Neutrophil (primary cell): ENCODE data around the gene GJD3.
A peak's percentile ranks its signal among the peaks of the same experiment; 100 is the strongest.

ENCODE experiments used
- H3K27ac ChIP-seq: fragments of 200-600 bp; sonication (generic); 2 replicates; pipeline ENCODE4 v1.5.1; 2016; ENCODE audit warnings: mild to moderate bottlenecking, moderate library complexity
- H3K27me3 ChIP-seq: fragments of 200-600 bp; sonication (generic); 2 replicates; pipeline ENCODE4 v1.6.0; 2016; ENCODE audit warnings: mild to moderate bottlenecking
- H3K36me3 ChIP-seq: fragments of 200-600 bp; sonication (generic); 2 replicates; pipeline ENCODE4 v1.5.1; 2017
- H3K4me1 ChIP-seq, 2 experiments: fragments of 200-600 bp in 1 of 2; sonication (generic) in 1 of 2; 1 replicate in 1 of 2; 2 replicates in 1 of 2; pipeline versions ENCODE4 v1.5.1 to v1.6.1; 2013 to 2016; ENCODE audit warnings: low read depth in 1 of 2, low read length in 1 of 2, mild to moderate bottlenecking in 1 of 2, moderate library complexity in 1 of 2; ENCODE audit not compliant: control insufficient read depth in 1 of 2, insufficient read depth in 1 of 2
- H3K4me3 ChIP-seq, 2 experiments: fragments of 200-600 bp in 1 of 2; sonication (generic) in 1 of 2; 1 replicate in 1 of 2; 2 replicates in 1 of 2; pipeline ENCODE4 v1.5.1; 2013 to 2016; ENCODE audit warnings: low read depth in 1 of 2, low read length in 1 of 2, mild to moderate bottlenecking in 1 of 2, moderate library complexity in 1 of 2
- H3K9me3 ChIP-seq: fragments of 200-600 bp; sonication (generic); 2 replicates; pipeline ENCODE4 v1.5.1; 2016
- CTCF ChIP-seq: fragments of 200-600 bp; sonication (generic); IDR thresholded peaks from 2 replicates; pipeline ENCODE4 v1.5.1; 2016; ENCODE audit warnings: antibody characterized with exemption

Gene GJD3

GRCh38 chr17:40317880-40318829, 46.4 kb downstream of the GJD3 start:
- no peaks in the 10 kb centered on the region for H3K9me3 ChIP-seq
- peak overlapping the region; percentile 88 to 99 for H3K4me3 ChIP-seq
- peaks cover 4% of the 10 kb centered on the region for H3K36me3 ChIP-seq
- no peaks in the 10 kb centered on the region for H3K27me3 ChIP-seq
- peak; percentile 40 for TF ChIP-seq CTCF
- H3K4me1 ChIP-seq = peaks cover 80 to 89% of the 10 kb centered on the region in 2 experiments
- peak overlapping the region; percentile 98 for H3K27ac ChIP-seq

GRCh38 chr17:40317345-40317873, 47.1 kb downstream of the GJD3 start:
- Histone ChIP-seq H3K27ac (peak overlapping the region; percentile 98), H3K4me3 (peak overlapping the region; percentile 88 to 99), H3K4me1 (peaks cover 81 to 91% of the 10 kb centered on the region in 2 experiments), H3K27me3 (no peaks in the 10 kb centered on the region), H3K9me3 (no peaks in the 10 kb centered on the region), H3K36me3 (peaks cover 4% of the 10 kb centered on the region)
- no peak for TF ChIP-seq CTCF

- Histone ChIP-seq H3K27me3 (no peaks in the 10 kb centered on the region), H3K4me3 (peak overlapping the region; percentile 88 to 99), H3K36me3 (peaks cover 4% of the 10 kb centered on the region), H3K9me3 (no peaks in the 10 kb centered on the region), H3K27ac (peak overlapping the region; percentile 98), H3K4me1 (peaks cover 86 to 91% of the 10 kb centered on the region in 2 experiments)
- no peak for TF ChIP-seq CTCF
Observed at GRCh38 chr17:40316571-40317344, 47.8 kb downstream of the GJD3 start.

GRCh38 chr17:40315678-40316570, 48.6 kb downstream of the GJD3 start:
- Histone ChIP-seq H3K4me3 (peak overlapping the region in 1 of 2 experiments; percentile 88), H3K9me3 (no peaks in the 10 kb centered on the region), H3K4me1 (peaks cover 87 to 91% of the 10 kb centered on the region in 2 experiments), H3K27me3 (no peaks in the 10 kb centered on the region), H3K27ac (peak overlapping the region; percentile 98), H3K36me3 (peaks cover 4% of the 10 kb centered on the region)
- no peak for TF ChIP-seq CTCF

GRCh38 chr17:40315206-40315605, 49.3 kb downstream of the GJD3 start:
- Histone ChIP-seq H3K4me1 (peaks cover 87 to 91% of the 10 kb centered on the region in 2 experiments), H3K36me3 (peaks cover 2% of the 10 kb centered on the region), H3K27me3 (no peaks in the 10 kb centered on the region), H3K4me3 (peak overlapping the region in 1 of 2 experiments; percentile 88), H3K9me3 (no peaks in the 10 kb centered on the region), H3K27ac (peak overlapping the region; percentile 98)
- TF ChIP-seq CTCF = no peak
